ENCODE results near the gene FUBP3.

Gene FUBP3

DNA sequence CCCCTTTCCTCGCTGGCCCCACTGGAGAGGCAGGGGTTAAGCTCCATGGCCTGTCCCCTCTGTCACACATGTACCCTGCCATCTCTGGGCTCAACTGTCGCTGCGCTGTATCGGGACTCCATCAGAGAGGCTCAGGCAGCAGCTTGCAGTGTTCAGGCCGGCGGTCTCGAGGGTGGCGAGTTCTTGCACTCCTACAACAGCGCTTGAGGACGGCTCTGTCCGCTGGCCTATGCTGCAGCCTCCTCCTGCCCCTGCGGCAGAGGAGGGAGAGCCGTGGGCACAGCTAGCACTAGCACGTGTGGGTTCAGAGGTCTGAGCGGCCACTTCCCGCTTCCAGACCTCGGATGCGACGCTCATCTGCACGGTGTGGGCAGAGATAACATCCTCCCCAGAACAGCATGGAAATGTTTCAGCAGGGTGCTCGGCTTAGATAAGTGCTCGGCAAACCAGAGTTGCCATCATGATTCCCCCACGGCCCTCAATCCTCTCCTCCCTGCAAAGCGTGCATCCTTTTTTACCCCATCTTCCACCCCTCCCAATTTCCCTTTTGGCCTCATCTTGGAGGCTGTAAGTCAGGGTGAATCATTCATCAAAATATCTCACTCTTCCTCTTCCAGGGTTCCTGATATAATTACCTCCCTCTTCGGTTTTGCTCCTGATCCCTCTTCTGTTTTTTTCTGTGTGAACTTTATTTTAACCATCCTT lies 41.9 kb upstream of the FUBP3 start:
- in situ Hi-C loops (cut with MboI; ENCODE audit: low sequenced_read_pairs, unreplicated experiment): no loop called here
- no peak for DNase-seq (ENCODE audit: low spot score)

DNA sequence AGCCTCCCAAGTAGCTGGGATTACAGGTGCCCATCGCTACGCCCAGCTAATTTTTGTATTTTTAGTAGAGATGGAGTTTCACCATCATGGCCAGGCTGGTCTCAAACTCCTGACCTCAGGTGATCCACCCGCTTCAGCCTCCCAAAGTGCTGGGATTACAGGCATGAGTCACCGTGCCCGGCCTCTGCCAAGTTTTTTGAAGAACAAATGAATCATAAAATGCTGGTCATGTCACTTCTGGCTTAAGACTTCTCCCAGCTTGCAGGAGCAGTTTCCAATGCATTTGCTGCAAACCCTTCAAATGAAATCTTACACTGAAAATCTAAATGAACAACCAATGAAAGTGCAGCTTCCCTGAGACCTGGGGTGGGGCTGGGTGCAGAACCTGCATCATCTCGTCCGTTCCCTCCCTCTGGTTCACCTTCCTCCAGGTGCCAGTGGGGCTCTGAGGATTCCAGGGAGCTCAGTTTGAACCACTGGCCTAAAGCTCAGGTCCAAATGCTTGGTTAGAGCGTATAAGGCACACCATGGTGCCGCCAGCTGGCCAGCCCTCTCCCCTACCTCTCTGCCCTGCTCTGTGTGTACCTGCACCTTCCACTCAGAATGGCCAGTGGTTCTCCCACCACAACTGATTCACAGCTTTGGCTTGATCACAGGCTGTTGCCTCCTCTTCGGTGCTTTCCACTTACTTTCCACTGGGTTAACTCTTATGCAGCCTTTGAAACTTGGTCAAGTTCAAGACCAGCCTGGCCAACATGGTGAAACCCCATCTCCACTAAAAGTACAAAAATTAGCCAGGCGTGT lies 39.8 kb upstream of the FUBP3 start:
- no peak for DNase-seq (ENCODE audit: low spot score)
- TF ChIP-seq, protein P1, sequence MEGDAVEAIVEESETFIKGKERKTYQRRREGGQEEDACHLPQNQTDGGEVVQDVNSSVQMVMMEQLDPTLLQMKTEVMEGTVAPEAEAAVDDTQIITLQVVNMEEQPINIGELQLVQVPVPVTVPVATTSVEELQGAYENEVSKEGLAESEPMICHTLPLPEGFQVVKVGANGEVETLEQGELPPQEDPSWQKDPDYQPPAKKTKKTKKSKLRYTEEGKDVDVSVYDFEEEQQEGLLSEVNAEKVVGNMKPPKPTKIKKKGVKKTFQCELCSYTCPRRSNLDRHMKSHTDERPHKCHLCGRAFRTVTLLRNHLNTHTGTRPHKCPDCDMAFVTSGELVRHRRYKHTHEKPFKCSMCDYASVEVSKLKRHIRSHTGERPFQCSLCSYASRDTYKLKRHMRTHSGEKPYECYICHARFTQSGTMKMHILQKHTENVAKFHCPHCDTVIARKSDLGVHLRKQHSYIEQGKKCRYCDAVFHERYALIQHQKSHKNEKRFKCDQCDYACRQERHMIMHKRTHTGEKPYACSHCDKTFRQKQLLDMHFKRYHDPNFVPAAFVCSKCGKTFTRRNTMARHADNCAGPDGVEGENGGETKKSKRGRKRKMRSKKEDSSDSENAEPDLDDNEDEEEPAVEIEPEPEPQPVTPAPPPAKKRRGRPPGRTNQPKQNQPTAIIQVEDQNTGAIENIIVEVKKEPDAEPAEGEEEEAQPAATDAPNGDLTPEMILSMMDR (IDR thresholded peaks at IDR 0.05; ENCODE audit: borderline replicate concordance, control extremely low read depth, extremely low read depth, insufficient read depth, missing control alignments): no peak
- in situ Hi-C loops (cut with MboI; ENCODE audit: low sequenced_read_pairs, unreplicated experiment): no loop called here

More for the DNA sequence above, 41.9 kb upstream of the FUBP3 start:
- TF ChIP-seq, protein P1 (IDR thresholded peaks at IDR 0.05; ENCODE audit: borderline replicate concordance, control extremely low read depth, extremely low read depth, insufficient read depth, missing control alignments): no peak

DNA sequence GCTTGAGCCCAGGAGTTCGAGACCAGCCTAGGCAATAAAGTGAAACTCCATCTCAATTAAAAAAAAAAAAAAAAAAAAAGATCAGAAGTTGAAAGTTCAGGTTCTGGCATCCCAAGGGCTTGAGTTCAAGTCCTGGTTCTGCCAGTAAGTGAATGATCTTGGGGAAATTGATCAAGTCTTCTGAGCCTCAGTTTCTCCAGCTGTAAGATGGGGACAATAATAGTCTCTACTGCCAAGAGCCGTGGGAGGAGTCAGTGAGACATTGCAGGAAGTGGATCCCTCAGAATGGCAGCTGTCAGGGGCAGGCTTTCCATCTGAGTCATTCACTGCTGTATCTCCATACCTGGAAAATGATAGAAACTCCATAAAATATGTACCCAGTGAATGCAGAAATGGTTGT lies 37.8 kb upstream of the FUBP3 start:
- in situ Hi-C loops (cut with MboI; ENCODE audit: low sequenced_read_pairs, unreplicated experiment): no loop called here
- no peak for DNase-seq (ENCODE audit: low spot score)
- TF ChIP-seq, protein P1 (IDR thresholded peaks at IDR 0.05; ENCODE audit: borderline replicate concordance, control extremely low read depth, extremely low read depth, insufficient read depth, missing control alignments): no peak

DNA sequence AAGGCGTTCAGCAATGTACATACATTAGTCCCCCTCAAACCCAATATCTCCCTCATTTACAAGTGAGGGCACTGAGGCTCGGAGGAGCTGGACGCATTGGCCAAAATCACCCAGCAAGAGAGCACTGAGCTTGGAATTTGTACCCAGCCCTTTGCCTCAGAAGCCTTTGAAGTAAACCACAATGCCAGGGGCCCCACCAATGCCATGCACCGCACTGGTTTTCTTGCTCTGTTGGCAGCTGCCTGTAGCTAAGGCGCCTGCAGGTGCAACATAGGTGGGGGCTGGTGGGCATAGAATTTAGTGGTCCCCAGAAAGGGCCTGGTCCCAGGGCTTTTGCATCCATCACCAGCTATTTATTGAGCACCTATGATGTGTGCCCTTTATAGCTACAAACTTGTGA lies 37.3 kb upstream of the FUBP3 start:
- in situ Hi-C loops (cut with MboI; ENCODE audit: low sequenced_read_pairs, unreplicated experiment): no loop called here
- no peak for DNase-seq (ENCODE audit: low spot score)
- TF ChIP-seq, protein P1 (IDR thresholded peaks at IDR 0.05; ENCODE audit: borderline replicate concordance, control extremely low read depth, extremely low read depth, insufficient read depth, missing control alignments): no peak

DNA sequence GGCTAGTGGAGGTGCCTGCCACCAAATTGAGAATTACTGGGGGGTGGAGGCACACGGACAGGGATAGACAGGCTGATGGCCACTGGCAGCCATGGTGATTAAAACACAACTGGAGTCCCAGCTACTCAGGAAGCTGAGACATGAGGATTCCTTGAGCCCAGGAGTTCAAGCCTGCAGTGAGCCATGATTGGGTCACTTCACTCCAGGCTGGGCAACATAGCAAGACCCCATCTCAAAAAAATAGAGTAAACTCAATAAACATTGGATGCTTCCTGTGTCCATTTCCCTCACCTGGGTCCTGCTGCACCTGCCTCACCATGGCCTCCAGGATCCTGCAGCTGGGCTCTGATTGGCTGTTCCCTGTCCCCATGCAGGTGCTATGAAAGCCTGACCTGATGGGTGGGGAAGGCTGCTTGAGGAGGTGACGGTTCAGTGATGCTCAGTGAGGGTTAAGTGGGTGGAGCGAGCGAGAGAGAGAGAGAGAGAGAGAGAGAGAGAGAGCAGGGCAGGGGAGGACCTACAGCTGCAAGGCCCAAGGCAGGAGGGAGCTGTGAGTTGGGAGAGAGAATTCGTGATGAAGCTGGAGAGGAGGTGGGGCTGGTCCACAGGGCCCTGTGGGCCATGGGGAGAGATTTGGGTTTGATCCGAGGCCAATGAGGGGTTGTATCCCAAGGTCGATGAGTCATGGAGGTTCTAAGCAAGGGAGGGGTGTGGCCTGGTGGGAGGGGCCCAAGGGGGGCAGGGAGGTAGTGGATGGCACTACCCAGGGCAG lies 36.7 kb upstream of the FUBP3 start:
- no peak for DNase-seq (ENCODE audit: low spot score)
- in situ Hi-C loops (cut with MboI; ENCODE audit: low sequenced_read_pairs, unreplicated experiment): no loop called here
- TF ChIP-seq, protein P1 (IDR thresholded peaks at IDR 0.05; ENCODE audit: borderline replicate concordance, control extremely low read depth, extremely low read depth, insufficient read depth, missing control alignments): no peak

DNA sequence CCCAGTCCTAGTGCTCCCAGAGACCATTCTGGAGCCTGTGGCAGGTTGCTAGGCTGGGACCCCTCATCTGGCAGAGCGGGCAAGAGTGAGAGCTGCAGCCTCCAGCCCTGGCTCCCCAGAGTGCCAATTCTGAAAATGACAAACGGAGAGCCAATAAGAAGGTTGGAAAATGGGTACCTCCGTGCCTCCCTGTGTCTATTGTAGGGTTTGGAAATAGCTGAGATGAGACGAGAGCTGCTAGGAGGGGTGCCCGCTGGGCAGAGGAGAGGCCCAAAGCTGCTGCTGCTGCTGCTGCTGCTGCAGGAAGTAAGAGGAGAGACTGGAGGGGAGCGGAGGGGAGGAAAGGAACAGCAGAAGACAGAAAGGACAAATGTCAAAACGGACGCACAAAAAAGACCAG lies 36.0 kb upstream of the FUBP3 start:
- in situ Hi-C loops (cut with MboI; ENCODE audit: low sequenced_read_pairs, unreplicated experiment): no loop called here
- no peak for DNase-seq (ENCODE audit: low spot score)
- TF ChIP-seq, protein P1 (IDR thresholded peaks at IDR 0.05; ENCODE audit: borderline replicate concordance, control extremely low read depth, extremely low read depth, insufficient read depth, missing control alignments): no peak

All from GM13976 (cell line).